GM23248 (cell line): ENCODE data around the gene PLCB4. TPM values are rescaled to one million over a fixed set of nuclear protein-coding genes. Genes with fewer than 3 reads are reported as not detected.

Source experiments
- DNase-seq: peaks from one replicate; pipeline ENCODE4 v3.0.0-alpha.2; 2015
- H2AFZ ChIP-seq: fragments of 200-600 bp; sonication (generic); 2 replicates; pipeline ENCODE4 v1.6.1; 2016; ENCODE audit warnings: antibody characterized with exemption
- H3F3A ChIP-seq: fragments of 200-600 bp; sonication (generic); 2 replicates; pipeline ENCODE4 v1.6.1; 2016; ENCODE audit warnings: mild to moderate bottlenecking, antibody characterized with exemption, mixed run types; ENCODE audit not compliant: insufficient read depth
- H3K27ac ChIP-seq: fragments of 200-600 bp; sonication (generic); 2 replicates; pipeline ENCODE4 v1.5.1; 2016; ENCODE audit warnings: mild to moderate bottlenecking
- H3K27me3 ChIP-seq: fragments of 200-600 bp; sonication (generic); replicated peaks from 2 replicates; pipeline ENCODE4 v1.6.1; 2016; ENCODE audit warnings: mild to moderate bottlenecking; ENCODE audit not compliant: insufficient read depth
- H3K36me3 ChIP-seq: fragments of 200-600 bp; sonication (generic); 2 replicates; pipeline ENCODE4 v1.6.1; 2016; ENCODE audit warnings: low read depth, mild to moderate bottlenecking
- H3K4me1 ChIP-seq: fragments of 200-600 bp; sonication (generic); 2 replicates; pipeline ENCODE4 v1.6.1; 2016; ENCODE audit warnings: mild to moderate bottlenecking; ENCODE audit not compliant: insufficient read depth
- H3K4me2 ChIP-seq: fragments of 200-600 bp; sonication (generic); one replicate; pipeline ENCODE4 v1.6.1; 2016; ENCODE audit warnings: mild to moderate bottlenecking; ENCODE audit not compliant: unreplicated experiment
- H3K4me3 ChIP-seq: fragments of 200-600 bp; sonication (generic); 2 replicates; pipeline ENCODE4 v1.5.1; 2016; ENCODE audit warnings: mild to moderate bottlenecking
- H3K79me2 ChIP-seq: fragments of 200-600 bp; sonication (generic); 2 replicates; pipeline ENCODE4 v1.6.1; 2016; ENCODE audit warnings: mild to moderate bottlenecking; ENCODE audit not compliant: insufficient read depth
- H3K9ac ChIP-seq: fragments of 200-600 bp; sonication (generic); 2 replicates; pipeline ENCODE4 v1.6.1; 2016; ENCODE audit warnings: mild to moderate bottlenecking
- H3K9me2 ChIP-seq: fragments of 200-600 bp; sonication (generic); 2 replicates; pipeline ENCODE4 v1.6.1; 2016; ENCODE audit warnings: mixed run types, mild to moderate bottlenecking, moderate library complexity; ENCODE audit not compliant: insufficient read depth
- H3K9me3 ChIP-seq: fragments of 200-600 bp; sonication (generic); one replicate; pipeline ENCODE4 v1.6.1; 2017; ENCODE audit warnings: low read depth
- H4K20me1 ChIP-seq: fragments of 200-600 bp; sonication (generic); 2 replicates; pipeline ENCODE4 v1.6.0; 2016; ENCODE audit not compliant: insufficient read depth
- EZH2 ChIP-seq: fragments of 200-600 bp; sonication (generic); IDR thresholded peaks from 2 replicates; pipeline ENCODE4 v1.6.1; 2018; ENCODE audit warnings: antibody characterized with exemption, mild to moderate bottlenecking; ENCODE audit not compliant: insufficient read depth, poor library complexity, severe bottlenecking
- EZH2phosphoT487 ChIP-seq: fragments of 200-600 bp; sonication (generic); IDR thresholded peaks from 2 replicates; pipeline ENCODE4 v1.6.1; 2018; ENCODE audit warnings: antibody characterized with exemption, moderate library complexity, mild to moderate bottlenecking, low read depth; ENCODE audit not compliant: insufficient read depth
- WGBS, 2 experiments: methylation state at CpG; one replicate each; pipeline ENCODE4 v1.1.6; 2015 to 2017; ENCODE audit warnings: low lambda C conversion rate in 2 of 2, low coverage in 1 of 2; ENCODE audit errors: missing lambda C conversion rate in 2 of 2; 5-methylcytosine and 5-hydroxymethylcytosine counted together
- in situ Hi-C: fragments of 300-500 bp; cut with MboI; formaldehyde crosslinking; loops from 2 replicates; pipeline ENCODE4 v1.15.0; 2020
- polyA plus RNA-seq: library from polyadenylated mRNA; unstranded; fragments of >200 nt; fragmentation: Nextera tagmentation; extraction: Ambion mirVana; gene quantifications from 2 replicates; pipeline ENCODE4 v1.2.1, GENCODE V29; 2016
- total RNA-seq: library from RNA; depleted of rRNA; stranded (reverse); fragments of >200 nt; shearing (Covaris generic); gene quantifications from 2 replicates; pipeline ENCODE4 v1.2.3, GENCODE V29; 2014

Gene PLCB4
- total and polyA plus RNA-seq, 2 experiments from 2014 or later: 5.0 to 9.5 TPM

- Histone ChIP-seq H3K79me2 (no peaks in the 10 kb centered on the region; the same call in 1 of the 2 replicates), H3K4me1 (0 out of 2 replicates have a peak, but pooled peaks cover 3% of the 10 kb centered on the region), H2AFZ (no peak overlapping the region), H3K4me3 (no peak overlapping the region), H3K4me2 (no peak overlapping the region), H3K9me2 (no peaks in the 10 kb centered on the region), H3K36me3 (no peaks in the 10 kb centered on the region), H3K9me3 (no peaks in the 10 kb centered on the region), H4K20me1 (no peaks in the 10 kb centered on the region), H3K9ac (no peak overlapping the region), H3F3A (no peaks in the 10 kb centered on the region; the same call in 1 of the 2 replicates), H3K27ac (no peak overlapping the region), H3K27me3 (no peaks in the 10 kb centered on the region)
- no peak for TF ChIP-seq EZH2
- no peak for TF ChIP-seq EZH2phosphoT487
- in situ Hi-C loops: no loop called here
- DNase-seq: no peak
- WGBS, 2 experiments: 88 to 97% methylated on average over 3 of the region's 3 CpGs
Measured at GRCh38 chr20:9087531-9088217, 18.8 kb downstream of the PLCB4 start.

- Histone ChIP-seq H2AFZ (no peak overlapping the region), H3K4me2 (no peak overlapping the region), H3K79me2 (no peaks in the 10 kb centered on the region; the same call in 1 of the 2 replicates), H3K36me3 (no peaks in the 10 kb centered on the region), H3K9me2 (no peaks in the 10 kb centered on the region), H3K4me1 (no peaks in the 10 kb centered on the region), H3K4me3 (no peak overlapping the region), H3K27ac (no peak overlapping the region), H3F3A (no peaks in the 10 kb centered on the region; the same call in 1 of the 2 replicates), H4K20me1 (no peaks in the 10 kb centered on the region), H3K9ac (no peak overlapping the region), H3K27me3 (no peaks in the 10 kb centered on the region), H3K9me3 (no peaks in the 10 kb centered on the region)
- no peak for TF ChIP-seq EZH2phosphoT487
- no peak for TF ChIP-seq EZH2
- no peak for DNase-seq
- in situ Hi-C loops: no loop called here
Measured at GRCh38 chr20:9088556-9088955, 19.7 kb downstream of the PLCB4 start.

GRCh38 chr20:9092113-9092512 is 23.2 kb downstream of the PLCB4 start:
- Histone ChIP-seq H3K4me1 (no peaks in the 10 kb centered on the region), H3K27me3 (no peaks in the 10 kb centered on the region), H3K27ac (no peak overlapping the region), H3K9ac (no peak overlapping the region), H3F3A (no peaks in the 10 kb centered on the region; the same call in 1 of the 2 replicates), H2AFZ (no peak overlapping the region), H3K4me3 (no peak overlapping the region), H3K9me2 (no peaks in the 10 kb centered on the region), H3K36me3 (no peaks in the 10 kb centered on the region), H3K79me2 (no peaks in the 10 kb centered on the region; the same call in none of the 2 replicates), H3K4me2 (no peak overlapping the region), H3K9me3 (no peaks in the 10 kb centered on the region), H4K20me1 (no peaks in the 10 kb centered on the region)
- no peak for DNase-seq
- no peak for TF ChIP-seq EZH2
- no peak for TF ChIP-seq EZH2phosphoT487
- WGBS, 2 experiments: 85 to 87% methylated on average over 3 of the region's 3 CpGs
- in situ Hi-C loops: no loop called here

- 81 to 87% methylated on average over 3 of the region's 3 CpGs for WGBS, 2 experiments
- no peaks in the 10 kb centered on the region for H3K4me1 ChIP-seq
- no peaks in the 10 kb centered on the region for H3K36me3 ChIP-seq
- no peak for DNase-seq
- no peak overlapping the region for H3K4me2 ChIP-seq
- no peak overlapping the region for H3K27ac ChIP-seq
- no peak overlapping the region for H3K9ac ChIP-seq
- no peaks in the 10 kb centered on the region for H3K9me2 ChIP-seq
- no peak overlapping the region for H3K4me3 ChIP-seq
- in situ Hi-C loops: no loop called here
- H2AFZ ChIP-seq: no peak overlapping the region
- no peaks in the 10 kb centered on the region; the same call in none of the 2 replicates for H3K79me2 ChIP-seq
- H3F3A ChIP-seq: no peaks in the 10 kb centered on the region; the same call in 1 of the 2 replicates
- TF ChIP-seq EZH2 (no peak), EZH2phosphoT487 (no peak)
- no peaks in the 10 kb centered on the region for H3K27me3 ChIP-seq
- H4K20me1 ChIP-seq: no peaks in the 10 kb centered on the region
- no peaks in the 10 kb centered on the region for H3K9me3 ChIP-seq
Measured at GRCh38 chr20:9092655-9093054, 23.8 kb downstream of the PLCB4 start.
